Measurements from ENCODE around the gene GPR101.

The GPR101 gene

GRCh38 chrX:137033774-137034507 is at the start of gene GPR101:
Gene GPR101, minus strand, starts transcription at chrX:137033995. Its CDS starts 2,321 bp downstream, at chrX:137031674.
- Histone ChIP-seq H3K9me3 (ENCODE audit: low read length) (no peaks in the 10 kb centered on the region), H3K27ac (ENCODE audit: low read depth, low read length) (no peak within 1 kb of the TSS), H3K36me3 (ENCODE audit: insufficient read depth, low read length) (no peaks in the 10 kb centered on the region), H3K27me3 (ENCODE audit: control insufficient read depth in 1 of 2, insufficient read depth in 2 of 2, low read length in 2 of 2) (peaks cover 29 to 34% of the 10 kb centered on the region in 2 donors), H3K9ac (ENCODE audit: low read length) (no peak within 1 kb of the TSS), H3K4me1 (ENCODE audit: insufficient read depth, low read length) (peaks cover 13% of the 10 kb centered on the region), H3K4me3 (ENCODE audit: low read depth in 1 of 2, low read length in 2 of 2) (peak within 1 kb of the TSS in 1 of 2 donors; percentile 49)

- Histone ChIP-seq H3K27me3 (ENCODE audit: control insufficient read depth in 1 of 2, insufficient read depth in 2 of 2, low read length in 2 of 2) (no peaks in the 10 kb centered on the region), H3K9ac (ENCODE audit: low read length) (no peak overlapping the region), H3K4me3 (ENCODE audit: low read depth in 1 of 2, low read length in 2 of 2) (no peak overlapping the region), H3K4me1 (ENCODE audit: insufficient read depth, low read length) (no peaks in the 10 kb centered on the region), H3K36me3 (ENCODE audit: insufficient read depth, low read length) (no peaks in the 10 kb centered on the region), H3K27ac (ENCODE audit: low read depth, low read length) (no peak overlapping the region), H3K9me3 (ENCODE audit: low read length) (peaks cover 4% of the 10 kb centered on the region)
These were observed 47.4 kb upstream of the GPR101 start for GRCh38 chrX:137081239-137081638.

- Histone ChIP-seq H3K36me3 (ENCODE audit: insufficient read depth, low read length) (no peaks in the 10 kb centered on the region), H3K9ac (ENCODE audit: low read length) (no peak overlapping the region), H3K27me3 (ENCODE audit: control insufficient read depth in 1 of 2, insufficient read depth in 2 of 2, low read length in 2 of 2) (no peaks in the 10 kb centered on the region), H3K9me3 (ENCODE audit: low read length) (no peaks in the 10 kb centered on the region), H3K4me3 (ENCODE audit: low read depth in 1 of 2, low read length in 2 of 2) (no peak overlapping the region), H3K27ac (ENCODE audit: low read depth, low read length) (no peak overlapping the region), H3K4me1 (ENCODE audit: insufficient read depth, low read length) (no peaks in the 10 kb centered on the region)
These were observed 38.6 kb upstream of the GPR101 start for GRCh38 chrX:137072396-137072795.

- Histone ChIP-seq H3K27me3 (ENCODE audit: control insufficient read depth in 1 of 2, insufficient read depth in 2 of 2, low read length in 2 of 2) (no peaks in the 10 kb centered on the region), H3K9ac (ENCODE audit: low read length) (no peak overlapping the region), H3K36me3 (ENCODE audit: insufficient read depth, low read length) (no peaks in the 10 kb centered on the region), H3K4me1 (ENCODE audit: insufficient read depth, low read length) (no peaks in the 10 kb centered on the region), H3K27ac (ENCODE audit: low read depth, low read length) (no peak overlapping the region), H3K9me3 (ENCODE audit: low read length) (no peaks in the 10 kb centered on the region), H3K4me3 (ENCODE audit: low read depth in 1 of 2, low read length in 2 of 2) (no peak overlapping the region)
These were observed 37.8 kb upstream of the GPR101 start for GRCh38 chrX:137071596-137071995.

- Histone ChIP-seq H3K4me3 (ENCODE audit: low read depth in 1 of 2, low read length in 2 of 2) (no peak overlapping the region), H3K9ac (ENCODE audit: low read length) (no peak overlapping the region), H3K27me3 (ENCODE audit: control insufficient read depth in 1 of 2, insufficient read depth in 2 of 2, low read length in 2 of 2) (no peaks in the 10 kb centered on the region), H3K4me1 (ENCODE audit: insufficient read depth, low read length) (no peaks in the 10 kb centered on the region), H3K9me3 (ENCODE audit: low read length) (no peaks in the 10 kb centered on the region), H3K27ac (ENCODE audit: low read depth, low read length) (no peak overlapping the region), H3K36me3 (ENCODE audit: insufficient read depth, low read length) (no peaks in the 10 kb centered on the region)
These were observed 33.4 kb upstream of the GPR101 start for GRCh38 chrX:137067147-137067546.

- no peaks in the 10 kb centered on the region for H3K4me1 ChIP-seq (ENCODE audit: insufficient read depth, low read length)
- no peaks in the 10 kb centered on the region for H3K27me3 ChIP-seq (ENCODE audit: control insufficient read depth in 1 of 2, insufficient read depth in 2 of 2, low read length in 2 of 2)
- no peaks in the 10 kb centered on the region for H3K36me3 ChIP-seq (ENCODE audit: insufficient read depth, low read length)
- H3K27ac ChIP-seq (ENCODE audit: low read depth, low read length), result no peak overlapping the region
- H3K9me3 ChIP-seq (ENCODE audit: low read length), result no peaks in the 10 kb centered on the region
- no peak overlapping the region for H3K4me3 ChIP-seq (ENCODE audit: low read depth in 1 of 2, low read length in 2 of 2)
- H3K9ac ChIP-seq (ENCODE audit: low read length), result no peak overlapping the region
These were observed 29.3 kb upstream of the GPR101 start for GRCh38 chrX:137062915-137063617.

- no peaks in the 10 kb centered on the region for H3K9me3 ChIP-seq (ENCODE audit: low read length)
- no peaks in the 10 kb centered on the region for H3K4me1 ChIP-seq (ENCODE audit: insufficient read depth, low read length)
- H3K4me3 ChIP-seq (ENCODE audit: low read depth in 1 of 2, low read length in 2 of 2), result no peak overlapping the region
- H3K36me3 ChIP-seq (ENCODE audit: insufficient read depth, low read length), result no peaks in the 10 kb centered on the region
- no peak overlapping the region for H3K9ac ChIP-seq (ENCODE audit: low read length)
- H3K27ac ChIP-seq (ENCODE audit: low read depth, low read length), result no peak overlapping the region
- peaks cover 0 to 6% of the 10 kb centered on the region in 2 donors for H3K27me3 ChIP-seq (ENCODE audit: control insufficient read depth in 1 of 2, insufficient read depth in 2 of 2, low read length in 2 of 2)
These were observed 24.7 kb upstream of the GPR101 start for GRCh38 chrX:137058339-137059127.

GRCh38 chrX:137052643-137053235 is 18.9 kb upstream of the GPR101 start:
- no peak overlapping the region for H3K9ac ChIP-seq (ENCODE audit: low read length)
- H3K27ac ChIP-seq (ENCODE audit: low read depth, low read length), result no peak overlapping the region
- H3K4me3 ChIP-seq (ENCODE audit: low read depth in 1 of 2, low read length in 2 of 2), result peak overlapping the region; percentile 45 to 47
- no peaks in the 10 kb centered on the region for H3K4me1 ChIP-seq (ENCODE audit: insufficient read depth, low read length)
- no peaks in the 10 kb centered on the region for H3K9me3 ChIP-seq (ENCODE audit: low read length)
- no peaks in the 10 kb centered on the region for H3K36me3 ChIP-seq (ENCODE audit: insufficient read depth, low read length)
- H3K27me3 ChIP-seq (ENCODE audit: control insufficient read depth in 1 of 2, insufficient read depth in 2 of 2, low read length in 2 of 2), result peaks cover 4 to 29% of the 10 kb centered on the region in 2 donors

- Histone ChIP-seq H3K27ac (ENCODE audit: low read depth, low read length) (no peak overlapping the region), H3K9me3 (ENCODE audit: low read length) (no peaks in the 10 kb centered on the region), H3K4me3 (ENCODE audit: low read depth in 1 of 2, low read length in 2 of 2) (peak overlapping the region; percentile 45 to 47), H3K4me1 (ENCODE audit: insufficient read depth, low read length) (no peaks in the 10 kb centered on the region), H3K27me3 (ENCODE audit: control insufficient read depth in 1 of 2, insufficient read depth in 2 of 2, low read length in 2 of 2) (peaks cover 4 to 29% of the 10 kb centered on the region in 2 donors), H3K9ac (ENCODE audit: low read length) (no peak overlapping the region), H3K36me3 (ENCODE audit: insufficient read depth, low read length) (no peaks in the 10 kb centered on the region)
These were observed 18.3 kb upstream of the GPR101 start for GRCh38 chrX:137051978-137052642.

- no peak overlapping the region for H3K4me3 ChIP-seq (ENCODE audit: low read depth in 1 of 2, low read length in 2 of 2)
- H3K27ac ChIP-seq (ENCODE audit: low read depth, low read length), result no peak overlapping the region
- no peaks in the 10 kb centered on the region for H3K36me3 ChIP-seq (ENCODE audit: insufficient read depth, low read length)
- no peak overlapping the region for H3K9ac ChIP-seq (ENCODE audit: low read length)
- H3K27me3 ChIP-seq (ENCODE audit: control insufficient read depth in 1 of 2, insufficient read depth in 2 of 2, low read length in 2 of 2), result no peaks in the 10 kb centered on the region
- H3K9me3 ChIP-seq (ENCODE audit: low read length), result no peaks in the 10 kb centered on the region
- H3K4me1 ChIP-seq (ENCODE audit: insufficient read depth, low read length), result no peaks in the 10 kb centered on the region
These were observed 11.1 kb upstream of the GPR101 start for GRCh38 chrX:137044893-137045292.

- Histone ChIP-seq H3K4me1 (ENCODE audit: insufficient read depth, low read length) (no peaks in the 10 kb centered on the region), H3K27me3 (ENCODE audit: control insufficient read depth in 1 of 2, insufficient read depth in 2 of 2, low read length in 2 of 2) (no peaks in the 10 kb centered on the region), H3K9ac (ENCODE audit: low read length) (no peak overlapping the region), H3K27ac (ENCODE audit: low read depth, low read length) (no peak overlapping the region), H3K36me3 (ENCODE audit: insufficient read depth, low read length) (no peaks in the 10 kb centered on the region), H3K4me3 (ENCODE audit: low read depth in 1 of 2, low read length in 2 of 2) (no peak overlapping the region), H3K9me3 (ENCODE audit: low read length) (no peaks in the 10 kb centered on the region)
These were observed 9.9 kb upstream of the GPR101 start for GRCh38 chrX:137043736-137044135.

Data from muscle layer of colon (tissue), 2 donors.